Mesendoderm (in vitro differentiated cells): Measurements from ENCODE around the gene SORCS2.

Source experiments
- DNase-seq: peaks from one replicate; pipeline ENCODE4 v3.0.0; 2013
- H2AK5ac ChIP-seq: 2 replicates; pipeline ENCODE4 v1.6.1; 2013; ENCODE audit warnings: low read length, inconsistent platforms
- H2BK120ac ChIP-seq: 2 replicates; pipeline ENCODE4 v1.6.1; 2013; ENCODE audit warnings: low read depth, mild to moderate bottlenecking, low read length, moderate library complexity, mixed read lengths
- H2BK15ac ChIP-seq: replicated peaks from 2 replicates; pipeline ENCODE4 v1.6.1; 2013; ENCODE audit warnings: low read depth, mild to moderate bottlenecking, moderate library complexity
- H2BK5ac ChIP-seq: 2 replicates; pipeline ENCODE4 v1.6.1; 2013; ENCODE audit warnings: low read length, inconsistent platforms
- H3K18ac ChIP-seq: 2 replicates; pipeline ENCODE4 v1.6.1; 2013; ENCODE audit warnings: mild to moderate bottlenecking, low read length, mixed read lengths
- H3K23ac ChIP-seq: one replicate; pipeline ENCODE4 v1.6.1; 2013; ENCODE audit warnings: low read length
- H3K27ac ChIP-seq: 2 replicates; pipeline ENCODE4 v1.5.1; 2013; ENCODE audit warnings: low read depth, mild to moderate bottlenecking, inconsistent platforms, low read length, moderate library complexity
- H3K27me3 ChIP-seq: 2 replicates; pipeline ENCODE4 v1.6.1; 2013; ENCODE audit warnings: low read length, control low read depth, mild to moderate bottlenecking, inconsistent platforms; ENCODE audit not compliant: insufficient read depth, poor library complexity
- H3K36me3 ChIP-seq: 2 replicates; pipeline ENCODE4 v1.6.1; 2013; ENCODE audit warnings: low read length, inconsistent platforms; ENCODE audit not compliant: control insufficient read depth, insufficient read depth
- H3K4ac ChIP-seq: one replicate; pipeline ENCODE4 v1.6.1; 2013; ENCODE audit warnings: low read depth, mild to moderate bottlenecking, low read length, moderate library complexity
- H3K4me1 ChIP-seq: 2 replicates; pipeline ENCODE4 v1.6.1; 2013; ENCODE audit warnings: low read depth, low read length, inconsistent platforms; ENCODE audit not compliant: control insufficient read depth
- H3K4me2 ChIP-seq: 2 replicates; pipeline ENCODE4 v1.6.1; 2013; ENCODE audit warnings: low read length
- H3K4me3 ChIP-seq: 2 replicates; pipeline ENCODE4 v1.5.1; 2013; ENCODE audit warnings: mild to moderate bottlenecking, low read length
- H3K56ac ChIP-seq: one replicate; pipeline ENCODE4 v1.6.1; 2013; ENCODE audit warnings: low read length
- H3K79me1 ChIP-seq: 2 replicates; pipeline ENCODE4 v1.6.1; 2013; ENCODE audit warnings: low read length, inconsistent platforms
- H3K79me2 ChIP-seq: 2 replicates; pipeline ENCODE4 v1.6.1; 2013; ENCODE audit warnings: mild to moderate bottlenecking, low read length; ENCODE audit not compliant: control insufficient read depth, insufficient read depth
- H3K9ac ChIP-seq: 2 replicates; pipeline ENCODE4 v1.6.1; 2013; ENCODE audit warnings: low read length, inconsistent platforms
- H4K5ac ChIP-seq: one replicate; pipeline ENCODE4 v1.6.1; 2013; ENCODE audit warnings: low read length
- H4K8ac ChIP-seq: one replicate; pipeline ENCODE4 v1.6.1; 2013; ENCODE audit warnings: low read depth, mild to moderate bottlenecking, control low read depth, low read length, moderate library complexity
- WGBS: extraction: QIAGEN DNeasy Blood & Tissue Kit; methylation state at CpG from one replicate; pipeline ENCODE4 v1.1.7; 2013; ENCODE audit warnings: low lambda C conversion rate, missing lambda C conversion rate; ENCODE audit not compliant: insufficient coverage; ENCODE audit errors: extremely low coverage; 5-methylcytosine and 5-hydroxymethylcytosine counted together

Gene SORCS2

GRCh38 chr4:7242766-7243165, 50.4 kb downstream of the SORCS2 start:
- no peak for DNase-seq
- no peak overlapping the region for H3K18ac ChIP-seq
- WGBS = no CpG with 5 or more reads among the region's 13 CpGs
- H4K8ac ChIP-seq = no peak overlapping the region
- H3K4me3 ChIP-seq = no peak overlapping the region
- no peak overlapping the region for H2BK5ac ChIP-seq
- no peak overlapping the region for H3K27ac ChIP-seq
- H3K27me3 ChIP-seq = no peaks in the 10 kb centered on the region
- no peaks in the 10 kb centered on the region for H3K79me2 ChIP-seq
- H2BK15ac ChIP-seq = no peak overlapping the region
- H3K23ac ChIP-seq = no peak overlapping the region
- no peak overlapping the region for H4K5ac ChIP-seq
- no peak overlapping the region for H3K4ac ChIP-seq
- no peaks in the 10 kb centered on the region for H3K4me1 ChIP-seq
- no peak overlapping the region for H3K4me2 ChIP-seq
- no peak overlapping the region for H3K9ac ChIP-seq
- H3K36me3 ChIP-seq = no peaks in the 10 kb centered on the region
- H2BK120ac ChIP-seq = no peak overlapping the region
- H2AK5ac ChIP-seq = no peak overlapping the region
- no peak overlapping the region for H3K56ac ChIP-seq
- no peaks in the 10 kb centered on the region for H3K79me1 ChIP-seq

- H3K27me3 ChIP-seq = no peaks in the 10 kb centered on the region
- H3K9ac ChIP-seq = no peak overlapping the region
- H3K4ac ChIP-seq = no peak overlapping the region
- no peak overlapping the region for H3K4me2 ChIP-seq
- no peaks in the 10 kb centered on the region for H3K4me1 ChIP-seq
- H3K56ac ChIP-seq = no peak overlapping the region
- no peak overlapping the region for H4K5ac ChIP-seq
- no peak overlapping the region for H2AK5ac ChIP-seq
- H3K79me1 ChIP-seq = no peaks in the 10 kb centered on the region
- DNase-seq = no peak
- H3K4me3 ChIP-seq = no peak overlapping the region
- no peak overlapping the region for H2BK5ac ChIP-seq
- H4K8ac ChIP-seq = no peak overlapping the region
- no peak overlapping the region for H3K18ac ChIP-seq
- no peaks in the 10 kb centered on the region for H3K36me3 ChIP-seq
- H2BK120ac ChIP-seq = no peak overlapping the region
- no CpG with 5 or more reads among the region's 21 CpGs for WGBS
- no peak overlapping the region for H3K27ac ChIP-seq
- H3K79me2 ChIP-seq = no peaks in the 10 kb centered on the region
- no peak overlapping the region for H2BK15ac ChIP-seq
- H3K23ac ChIP-seq = no peak overlapping the region
These were observed 51.4 kb downstream of the SORCS2 start for GRCh38 chr4:7243609-7244330.

DNA sequence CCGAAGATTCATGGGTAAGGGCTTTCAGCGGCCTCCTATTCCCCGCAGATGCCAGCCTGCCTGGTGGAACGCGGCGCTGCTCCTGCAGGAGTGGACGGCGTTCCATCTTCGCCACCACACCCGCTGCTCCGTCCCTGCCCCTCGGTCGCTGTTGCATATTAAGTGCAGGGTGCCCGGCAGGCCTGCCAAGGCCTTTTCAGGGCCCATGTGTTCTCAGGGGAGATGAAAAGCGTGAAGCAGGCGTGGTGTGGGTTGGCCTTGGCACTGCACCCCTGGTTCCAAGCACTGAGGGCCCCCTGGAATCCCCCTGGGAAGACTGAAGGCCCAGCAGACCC, 52.0 kb downstream of the SORCS2 start:
- H3K27ac ChIP-seq = no peak overlapping the region
- H3K9ac ChIP-seq = no peak overlapping the region
- H3K36me3 ChIP-seq = no peaks in the 10 kb centered on the region
- DNase-seq = no peak
- no peaks in the 10 kb centered on the region for H3K79me2 ChIP-seq
- H3K4me3 ChIP-seq = no peak overlapping the region
- H2BK5ac ChIP-seq = no peak overlapping the region
- no peak overlapping the region for H3K23ac ChIP-seq
- H3K4me1 ChIP-seq = no peaks in the 10 kb centered on the region
- H4K5ac ChIP-seq = no peak overlapping the region
- no peak overlapping the region for H3K4me2 ChIP-seq
- no peaks in the 10 kb centered on the region for H3K27me3 ChIP-seq
- no peak overlapping the region for H3K56ac ChIP-seq
- H2BK120ac ChIP-seq = no peak overlapping the region
- H4K8ac ChIP-seq = no peak overlapping the region
- H3K79me1 ChIP-seq = no peaks in the 10 kb centered on the region
- H3K18ac ChIP-seq = no peak overlapping the region
- WGBS = no CpG with 5 or more reads among the region's 16 CpGs
- no peak overlapping the region for H2BK15ac ChIP-seq
- no peak overlapping the region for H3K4ac ChIP-seq
- no peak overlapping the region for H2AK5ac ChIP-seq

DNA sequence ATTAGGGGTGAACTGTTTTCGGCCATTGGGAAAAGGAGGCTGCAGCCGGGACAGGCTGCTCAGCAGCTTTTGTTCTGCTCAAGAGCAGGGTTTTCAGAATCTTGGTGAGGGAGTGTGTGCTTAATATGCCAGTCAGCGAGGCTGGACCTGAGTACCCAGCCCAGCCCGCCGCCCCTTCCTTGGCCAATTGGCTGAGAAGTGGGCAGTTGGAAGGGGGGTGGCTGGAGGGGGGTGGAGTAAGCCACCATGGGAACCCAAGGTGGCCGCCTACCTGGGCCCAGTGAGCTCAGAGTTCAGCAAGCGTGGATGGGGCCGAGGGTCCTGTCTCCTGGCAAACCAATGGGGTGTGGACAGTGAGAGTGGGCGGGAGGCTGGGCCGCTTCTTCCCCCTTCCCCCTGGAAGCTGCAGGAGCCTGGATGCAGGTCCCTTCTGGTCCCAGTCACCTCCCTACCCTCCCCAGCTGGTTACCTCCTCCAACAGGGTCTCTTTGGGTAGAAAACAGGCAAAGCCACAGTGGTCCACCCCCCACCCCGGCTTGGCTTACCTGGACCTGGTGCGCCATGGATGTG, 52.5 kb downstream of the SORCS2 start:
- DNase-seq = no peak
- no peak overlapping the region for H2AK5ac ChIP-seq
- H3K4me2 ChIP-seq = no peak overlapping the region
- no peak overlapping the region for H2BK15ac ChIP-seq
- H3K27ac ChIP-seq = no peak overlapping the region
- no peak overlapping the region for H3K18ac ChIP-seq
- no peaks in the 10 kb centered on the region for H3K4me1 ChIP-seq
- H3K23ac ChIP-seq = no peak overlapping the region
- H3K56ac ChIP-seq = no peak overlapping the region
- H3K4me3 ChIP-seq = no peak overlapping the region
- H3K79me1 ChIP-seq = no peaks in the 10 kb centered on the region
- no peak overlapping the region for H4K8ac ChIP-seq
- H3K4ac ChIP-seq = no peak overlapping the region
- H2BK120ac ChIP-seq = no peak overlapping the region
- no peak overlapping the region for H2BK5ac ChIP-seq
- H3K9ac ChIP-seq = no peak overlapping the region
- WGBS = no CpG with 5 or more reads among the region's 12 CpGs
- no peak overlapping the region for H4K5ac ChIP-seq
- H3K79me2 ChIP-seq = no peaks in the 10 kb centered on the region
- no peaks in the 10 kb centered on the region for H3K27me3 ChIP-seq
- no peaks in the 10 kb centered on the region for H3K36me3 ChIP-seq

DNA sequence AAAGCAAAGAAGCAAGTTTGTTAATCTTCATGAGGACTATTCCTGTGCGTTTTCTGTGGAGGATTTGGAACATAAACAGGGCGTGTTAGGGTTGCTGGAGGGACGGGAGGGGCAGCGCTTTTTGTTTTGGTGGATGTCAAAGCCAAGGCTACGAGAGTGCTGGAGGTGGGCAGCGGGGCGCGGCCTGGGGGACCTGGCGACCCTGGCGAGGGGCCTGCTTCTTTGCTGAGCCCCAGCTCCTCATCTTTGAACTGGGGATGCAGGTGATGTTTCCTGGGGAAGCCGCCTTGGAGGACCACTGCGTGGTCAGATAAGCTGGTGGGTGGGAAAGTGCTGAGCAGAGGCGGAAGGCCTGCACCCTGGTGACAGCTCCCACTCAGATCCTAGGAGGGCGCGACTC, 55.2 kb downstream of the SORCS2 start:
- Histone ChIP-seq H3K27me3 (no peaks in the 10 kb centered on the region), H2BK120ac (no peak overlapping the region), H2AK5ac (no peak overlapping the region), H4K8ac (no peak overlapping the region), H3K4ac (no peak overlapping the region), H3K18ac (no peak overlapping the region), H3K23ac (no peak overlapping the region), H2BK5ac (no peak overlapping the region), H3K79me2 (no peaks in the 10 kb centered on the region), H3K4me2 (no peak overlapping the region), H3K4me3 (no peak overlapping the region), H3K9ac (no peak overlapping the region), H3K27ac (no peak overlapping the region), H3K79me1 (no peaks in the 10 kb centered on the region), H2BK15ac (no peak overlapping the region), H4K5ac (no peak overlapping the region), H3K36me3 (no peaks in the 10 kb centered on the region), H3K56ac (no peak overlapping the region), H3K4me1 (no peaks in the 10 kb centered on the region)
- WGBS = no CpG with 5 or more reads among the region's 15 CpGs
- no peak for DNase-seq

DNA sequence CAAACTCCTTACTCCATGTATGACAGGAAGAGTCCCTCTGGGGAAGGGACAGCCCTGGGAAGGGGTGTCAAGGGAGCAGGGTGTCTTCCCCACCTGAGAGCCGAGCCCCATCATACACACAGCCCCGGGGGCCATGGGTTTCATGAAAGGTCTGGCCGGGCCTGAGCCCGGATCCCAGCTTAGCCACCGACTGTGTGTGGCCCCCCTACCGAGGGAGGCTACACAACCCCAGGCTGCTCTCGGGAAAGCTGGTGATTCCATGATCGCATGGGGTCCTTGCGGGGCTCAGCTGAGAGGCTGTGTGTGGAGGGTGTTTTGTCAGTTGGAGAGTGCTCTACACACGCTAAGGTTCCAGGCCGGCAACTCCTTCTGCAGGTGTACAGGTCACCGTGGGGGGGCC, 55.6 kb downstream of the SORCS2 start:
- Histone ChIP-seq H4K5ac (no peak overlapping the region), H3K4me2 (no peak overlapping the region), H4K8ac (no peak overlapping the region), H2BK120ac (no peak overlapping the region), H3K27ac (no peak overlapping the region), H2BK15ac (no peak overlapping the region), H3K4me3 (no peak overlapping the region), H2BK5ac (no peak overlapping the region), H3K79me2 (no peaks in the 10 kb centered on the region), H3K56ac (no peak overlapping the region), H3K36me3 (no peaks in the 10 kb centered on the region), H2AK5ac (no peak overlapping the region), H3K4me1 (no peaks in the 10 kb centered on the region), H3K18ac (no peak overlapping the region), H3K27me3 (no peaks in the 10 kb centered on the region), H3K9ac (no peak overlapping the region), H3K23ac (no peak overlapping the region), H3K79me1 (no peaks in the 10 kb centered on the region), H3K4ac (no peak overlapping the region)
- no CpG with 5 or more reads among the region's 12 CpGs for WGBS
- no peak for DNase-seq
